ENCODE measurements around the gene KIRREL3. TPM values are rescaled to one million over a fixed set of nuclear protein-coding genes. Genes with fewer than 3 reads are reported as not detected.
"Not testable (repeated sequence)": the region's sequence is repeated elsewhere in the genome, so short reads cannot be mapped to it uniquely, and the experiment has no call there.

KIRREL3 gene
- total and polyA plus RNA-seq, 2 of the 4 experiments (the other 2 are of a cell fraction) = 10.9 to 15.9 TPM

- CTCF ChIA-PET; H3K4me1 ChIP-seq (ENCODE audit: control insufficient read depth, insufficient read depth, low read length); H3K9ac ChIP-seq (ENCODE audit: low read depth, low read length); POLR2A ChIA-PET (ENCODE audit: unreplicated experiment); H3K9me3 ChIP-seq (ENCODE audit: control insufficient read depth, insufficient read depth, low read length); H4K20me1 ChIP-seq (ENCODE audit: insufficient read depth, low read length); H3K14ac ChIP-seq (replicated peaks; ENCODE audit: low read depth, low read length); H3K27me3 ChIP-seq (ENCODE audit: control insufficient read depth, insufficient read depth, low read length); H3K4me2 ChIP-seq (ENCODE audit: low read depth, low read length); H3K23ac ChIP-seq (ENCODE audit: low read depth, low read length); H2BK20ac ChIP-seq (ENCODE audit: low read depth, low read length); H3K4ac ChIP-seq (ENCODE audit: low read depth, low read length); dilution Hi-C loops (cut with HindIII; ENCODE audit: low sequenced_read_pairs, unreplicated experiment); H2BK15ac ChIP-seq (ENCODE audit: low read depth, low read length); H2BK5ac ChIP-seq (ENCODE audit: low read depth, low read length, poor library complexity, severe bottlenecking); in situ Hi-C loops (cut with MboI; ENCODE audit: low sequenced_read_pairs); ATAC-seq (ENCODE audit: low read depth); BruUV-seq (replicated peaks); H2BK120ac ChIP-seq (ENCODE audit: low read depth, low read length); H2AFZ ChIP-seq (replicated peaks; ENCODE audit: low read length, poor library complexity); H4K5ac ChIP-seq (ENCODE audit: low read depth, low read length); H2AK9ac ChIP-seq (replicated peaks; ENCODE audit: low read depth, low read length, poor library complexity); H3K9me1 ChIP-seq (ENCODE audit: insufficient read depth, low read length); H3K4me3 ChIP-seq (ENCODE audit: insufficient read depth, low read depth, low read length); H4K91ac ChIP-seq (ENCODE audit: insufficient read depth, low read depth, low read length); H4K8ac ChIP-seq (ENCODE audit: low read depth in 2 of 2, low read length in 2 of 2); H3K27ac ChIP-seq (ENCODE audit: insufficient read depth, low read length); H3K18ac ChIP-seq (ENCODE audit: low read depth, low read length); intact Hi-C loops (cut with micrococcal nuclease); H3K56ac ChIP-seq (ENCODE audit: extremely low read depth, insufficient read depth, low read length); H3K36me3 ChIP-seq (ENCODE audit: control insufficient read depth, insufficient read depth, low read length); H2AK5ac ChIP-seq (ENCODE audit: low read depth, low read length); DNase-seq: not testable (repeated sequence)
- no CpG with 5 or more reads among the region's 10 CpGs for WGBS, 2 experiments (ENCODE audit: extremely low coverage in 2 of 2, insufficient read length in 1 of 2)
- H3K79me1 ChIP-seq (ENCODE audit: low read depth in 1 of 2, low read length in 2 of 2) = peaks cover 13 to 26% of the 10 kb centered on the region in 2 experiments
These were observed 618.6 kb downstream of the KIRREL3 start for GRCh38 chr11:126381960-126382359.

Data from IMR-90 (cell line).